ENCODE measurements around the gene SOCS7. TPM values are rescaled to one million over a fixed set of nuclear protein-coding genes. Genes with fewer than 3 reads are reported as not detected.

SOCS7 gene
- total RNA-seq, 1 donor from 2014 or later = 16.8 TPM

DNA sequence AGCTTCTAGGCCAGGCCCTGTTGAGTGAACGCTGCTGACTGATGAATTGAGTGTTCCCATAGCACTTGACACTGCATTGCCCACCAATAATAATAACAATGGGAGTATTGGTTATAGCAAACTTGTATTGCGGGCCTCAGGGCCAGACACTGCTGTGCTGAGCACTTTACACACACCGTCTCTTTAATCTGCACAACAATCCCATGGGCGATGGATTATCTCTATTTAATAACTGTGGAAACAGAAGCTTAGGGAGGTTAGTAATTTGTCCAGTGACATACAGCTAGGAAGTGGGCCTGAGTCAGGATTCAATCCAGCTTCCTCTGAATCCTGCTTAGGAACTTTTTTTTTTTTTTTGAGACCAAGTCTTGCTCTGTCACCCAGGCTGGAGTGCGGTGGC is 87.8 kb downstream of the SOCS7 start:
- Mint-ChIP-seq H3K4me3 (ENCODE audit: unreplicated experiment) (no peak overlapping the region), H3K27ac (ENCODE audit: unreplicated experiment) (no peak overlapping the region), H3K36me3 (ENCODE audit: low read depth, unreplicated experiment) (peaks cover 25% of the 10 kb centered on the region), H3K27me3 (ENCODE audit: low read depth, unreplicated experiment) (no peaks in the 10 kb centered on the region), H3K4me1 (ENCODE audit: low read depth, unreplicated experiment) (peaks cover 16% of the 10 kb centered on the region), H3K9me3 (ENCODE audit: unreplicated experiment) (no peaks in the 10 kb centered on the region)
- H3K27ac ChIP-seq (ENCODE audit: low read depth, low read length) = no peak overlapping the region
- no peak for DNase-seq (ENCODE audit: low read depth)
- no peaks in the 10 kb centered on the region for H3K9me3 ChIP-seq (ENCODE audit: insufficient read depth, low read depth, low read length)
- no peak for TF ChIP-seq EZH2 (IDR thresholded peaks at IDR 0.05; ENCODE audit: insufficient read depth, low read length)
- TF ChIP-seq CTCF (IDR thresholded peaks at IDR 0.05; ENCODE audit: insufficient read depth, low read depth, low read length) = no peak
- FAIRE-seq = no peak
- H2AFZ ChIP-seq (ENCODE audit: low read depth, low read length) = no peak overlapping the region
- peaks cover 76% of the 10 kb centered on the region for H3K79me2 ChIP-seq (ENCODE audit: insufficient read depth, low read length)
- H3K36me3 ChIP-seq (ENCODE audit: insufficient read depth, low read length) = no peaks in the 10 kb centered on the region
- no peak overlapping the region for H3K9ac ChIP-seq (ENCODE audit: low read length)
- peaks cover 92% of the 10 kb centered on the region for H4K20me1 ChIP-seq (ENCODE audit: insufficient read depth, low read length)
- H3K27me3 ChIP-seq (ENCODE audit: insufficient read depth, low read length) = no peaks in the 10 kb centered on the region
- peaks cover 12% of the 10 kb centered on the region for H3K4me1 ChIP-seq (ENCODE audit: insufficient read depth, low read length)
- no peak overlapping the region for H3K4me2 ChIP-seq (ENCODE audit: low read length)
- H3K4me3 ChIP-seq (ENCODE audit: insufficient read depth, low read depth, low read length) = no peak overlapping the region

GRCh38 chr17:38440614-38441397 is 89.2 kb downstream of the SOCS7 start:
- Mint-ChIP-seq H3K9me3 (ENCODE audit: unreplicated experiment) (no peaks in the 10 kb centered on the region), H3K36me3 (ENCODE audit: low read depth, unreplicated experiment) (peaks cover 22% of the 10 kb centered on the region), H3K27ac (ENCODE audit: unreplicated experiment) (no peak overlapping the region), H3K27me3 (ENCODE audit: low read depth, unreplicated experiment) (no peaks in the 10 kb centered on the region), H3K4me1 (ENCODE audit: low read depth, unreplicated experiment) (peaks cover 17% of the 10 kb centered on the region), H3K4me3 (ENCODE audit: unreplicated experiment) (no peak overlapping the region)
- FAIRE-seq = no peak
- Histone ChIP-seq H4K20me1 (ENCODE audit: insufficient read depth, low read length) (peaks cover 84% of the 10 kb centered on the region), H3K4me3 (ENCODE audit: insufficient read depth, low read depth, low read length) (no peak overlapping the region), H3K4me2 (ENCODE audit: low read length) (no peak overlapping the region), H3K9me3 (ENCODE audit: insufficient read depth, low read depth, low read length) (no peaks in the 10 kb centered on the region), H3K4me1 (ENCODE audit: insufficient read depth, low read length) (peaks cover 12% of the 10 kb centered on the region), H3K9ac (ENCODE audit: low read length) (no peak overlapping the region), H3K27me3 (ENCODE audit: insufficient read depth, low read length) (no peaks in the 10 kb centered on the region), H3K79me2 (ENCODE audit: insufficient read depth, low read length) (peaks cover 71% of the 10 kb centered on the region), H3K36me3 (ENCODE audit: insufficient read depth, low read length) (no peaks in the 10 kb centered on the region), H2AFZ (ENCODE audit: low read depth, low read length) (no peak overlapping the region), H3K27ac (ENCODE audit: low read depth, low read length) (no peak overlapping the region)
- TF ChIP-seq CTCF (IDR thresholded peaks at IDR 0.05; ENCODE audit: insufficient read depth, low read depth, low read length) (no peak), EZH2 (IDR thresholded peaks at IDR 0.05; ENCODE audit: insufficient read depth, low read length) (no peak)
- DNase-seq (ENCODE audit: low read depth) = no peak

- no peak for FAIRE-seq
- Histone ChIP-seq H3K4me1 (ENCODE audit: insufficient read depth, low read length) (peaks cover 12% of the 10 kb centered on the region), H3K27me3 (ENCODE audit: insufficient read depth, low read length) (no peaks in the 10 kb centered on the region), H3K9me3 (ENCODE audit: insufficient read depth, low read depth, low read length) (no peaks in the 10 kb centered on the region), H3K79me2 (ENCODE audit: insufficient read depth, low read length) (peaks cover 68% of the 10 kb centered on the region), H3K36me3 (ENCODE audit: insufficient read depth, low read length) (no peaks in the 10 kb centered on the region), H4K20me1 (ENCODE audit: insufficient read depth, low read length) (peaks cover 78% of the 10 kb centered on the region), H3K27ac (ENCODE audit: low read depth, low read length) (no peak overlapping the region), H3K4me2 (ENCODE audit: low read length) (no peak overlapping the region), H3K4me3 (ENCODE audit: insufficient read depth, low read depth, low read length) (no peak overlapping the region), H3K9ac (ENCODE audit: low read length) (no peak overlapping the region), H2AFZ (ENCODE audit: low read depth, low read length) (no peak overlapping the region)
- TF ChIP-seq EZH2 (IDR thresholded peaks at IDR 0.05; ENCODE audit: insufficient read depth, low read length) (no peak), CTCF (IDR thresholded peaks at IDR 0.05; ENCODE audit: insufficient read depth, low read depth, low read length) (no peak)
- Mint-ChIP-seq H3K27me3 (ENCODE audit: low read depth, unreplicated experiment) (no peaks in the 10 kb centered on the region), H3K4me3 (ENCODE audit: unreplicated experiment) (no peak overlapping the region), H3K27ac (ENCODE audit: unreplicated experiment) (no peak overlapping the region), H3K4me1 (ENCODE audit: low read depth, unreplicated experiment) (peaks cover 17% of the 10 kb centered on the region), H3K9me3 (ENCODE audit: unreplicated experiment) (no peaks in the 10 kb centered on the region), H3K36me3 (ENCODE audit: low read depth, unreplicated experiment) (peaks cover 21% of the 10 kb centered on the region)
- no peak for DNase-seq (ENCODE audit: low read depth)
Observed at GRCh38 chr17:38441429-38442061, 89.9 kb downstream of the SOCS7 start.
